Epithelial cell of esophagus (primary cell): ENCODE results near the gene VIPR1.

ENCODE experiments used
- DNase-seq: peaks from one replicate; pipeline ENCODE4 v3.0.0; 2010; ENCODE audit warnings: low read depth
- H3K4me3 ChIP-seq: 2 replicates; pipeline ENCODE4 v1.5.1; 2011; ENCODE audit warnings: mild to moderate bottlenecking, low read length, control low read depth
- TF ChIP-seq, protein P1 (sequence below): IDR thresholded peaks from 2 replicates; pipeline ENCODE4 v1.5.1; 2011; ENCODE audit warnings: low read depth, mild to moderate bottlenecking, low read length, control low read depth, inconsistent platforms; ENCODE audit not compliant: insufficient read depth; ENCODE audit errors: missing control alignments

Gene VIPR1

DNA sequence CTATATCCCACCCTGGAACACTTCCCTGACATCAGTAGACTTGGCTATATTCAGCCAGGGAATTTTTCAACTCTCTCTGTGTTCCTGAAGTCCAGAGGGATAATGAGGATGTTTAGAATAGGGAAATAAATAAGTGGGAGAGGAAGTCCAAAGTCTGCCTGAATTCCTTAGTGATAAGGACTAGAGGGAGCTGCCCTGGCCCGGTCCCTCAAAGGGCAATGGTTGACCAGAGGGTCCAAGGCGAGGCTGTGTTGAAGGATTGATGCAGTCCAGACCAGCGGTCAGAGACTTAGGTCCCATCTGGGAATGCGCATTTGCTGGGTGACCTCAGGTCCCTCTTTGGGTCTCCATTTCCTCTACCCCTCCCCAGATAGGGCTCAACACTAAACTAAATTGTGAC is 7.9 kb downstream of the VIPR1 start:
- TF ChIP-seq, protein P1, sequence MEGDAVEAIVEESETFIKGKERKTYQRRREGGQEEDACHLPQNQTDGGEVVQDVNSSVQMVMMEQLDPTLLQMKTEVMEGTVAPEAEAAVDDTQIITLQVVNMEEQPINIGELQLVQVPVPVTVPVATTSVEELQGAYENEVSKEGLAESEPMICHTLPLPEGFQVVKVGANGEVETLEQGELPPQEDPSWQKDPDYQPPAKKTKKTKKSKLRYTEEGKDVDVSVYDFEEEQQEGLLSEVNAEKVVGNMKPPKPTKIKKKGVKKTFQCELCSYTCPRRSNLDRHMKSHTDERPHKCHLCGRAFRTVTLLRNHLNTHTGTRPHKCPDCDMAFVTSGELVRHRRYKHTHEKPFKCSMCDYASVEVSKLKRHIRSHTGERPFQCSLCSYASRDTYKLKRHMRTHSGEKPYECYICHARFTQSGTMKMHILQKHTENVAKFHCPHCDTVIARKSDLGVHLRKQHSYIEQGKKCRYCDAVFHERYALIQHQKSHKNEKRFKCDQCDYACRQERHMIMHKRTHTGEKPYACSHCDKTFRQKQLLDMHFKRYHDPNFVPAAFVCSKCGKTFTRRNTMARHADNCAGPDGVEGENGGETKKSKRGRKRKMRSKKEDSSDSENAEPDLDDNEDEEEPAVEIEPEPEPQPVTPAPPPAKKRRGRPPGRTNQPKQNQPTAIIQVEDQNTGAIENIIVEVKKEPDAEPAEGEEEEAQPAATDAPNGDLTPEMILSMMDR, result no peak
- DNase-seq, result no peak
- H3K4me3 ChIP-seq, result no peak overlapping the region

DNA sequence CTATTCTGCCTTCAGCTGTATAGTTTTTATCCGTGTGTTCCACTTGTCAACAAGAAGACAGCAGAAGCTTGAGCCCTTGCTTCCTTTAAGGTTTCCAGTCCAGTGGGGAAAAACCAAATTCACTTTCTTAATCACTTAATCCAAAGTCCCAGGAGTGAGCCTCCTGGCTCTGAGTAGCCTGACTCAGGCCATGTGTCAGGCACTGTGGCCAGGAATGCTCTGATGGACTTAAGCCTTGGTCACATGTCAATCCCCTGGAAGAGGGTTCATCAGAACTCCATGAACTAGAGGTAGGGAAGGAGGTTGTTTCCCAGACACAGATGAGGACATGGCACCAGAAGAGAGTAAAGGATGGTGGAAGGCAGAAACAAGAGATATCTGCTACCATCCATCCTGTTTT is 8.8 kb downstream of the VIPR1 start:
- H3K4me3 ChIP-seq, result no peak overlapping the region
- TF ChIP-seq, protein P1, result no peak
- no peak for DNase-seq

DNA sequence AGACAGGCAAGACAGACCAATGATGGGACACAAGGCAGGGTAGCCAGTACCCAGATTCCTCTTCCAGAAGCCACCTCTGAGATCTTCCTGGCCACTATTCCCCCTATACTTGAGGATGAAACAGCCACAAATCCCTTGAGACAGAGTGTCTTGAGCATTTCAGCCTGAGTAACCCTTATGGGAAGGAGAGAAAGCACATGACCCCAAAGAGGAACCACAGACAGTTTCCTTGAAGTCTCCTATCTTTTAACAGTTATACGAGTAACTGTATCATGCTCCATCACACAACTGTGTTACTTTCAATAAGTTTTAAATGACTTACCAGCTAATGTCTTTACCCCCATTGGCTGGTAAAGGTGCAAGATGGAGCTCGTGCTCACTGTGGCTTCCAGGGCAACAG is 9.3 kb downstream of the VIPR1 start:
- H3K4me3 ChIP-seq, result no peak overlapping the region
- TF ChIP-seq, protein P1, result no peak
- DNase-seq, result no peak

DNA sequence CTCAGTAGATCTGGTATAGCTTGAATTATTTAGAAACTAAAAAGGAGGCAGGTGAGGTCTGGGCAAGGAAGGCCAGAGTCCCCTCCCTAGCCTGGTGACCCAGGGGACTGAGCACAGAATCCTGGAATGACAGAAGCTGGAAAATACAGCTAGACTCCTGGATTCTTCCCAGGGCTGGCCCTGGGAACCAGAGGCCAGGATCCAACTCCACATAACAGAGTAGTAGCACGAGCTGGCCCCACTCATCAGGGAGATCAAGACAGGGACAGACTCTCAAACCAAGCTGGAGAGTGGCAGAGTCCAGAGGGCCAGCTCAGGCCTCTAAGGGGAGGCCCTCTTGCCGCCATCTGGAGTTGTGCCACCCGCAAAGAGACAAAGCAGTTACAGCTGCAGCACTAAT is 10.7 kb downstream of the VIPR1 start:
- TF ChIP-seq, protein P1, result no peak
- no peak overlapping the region for H3K4me3 ChIP-seq
- no peak for DNase-seq

DNA sequence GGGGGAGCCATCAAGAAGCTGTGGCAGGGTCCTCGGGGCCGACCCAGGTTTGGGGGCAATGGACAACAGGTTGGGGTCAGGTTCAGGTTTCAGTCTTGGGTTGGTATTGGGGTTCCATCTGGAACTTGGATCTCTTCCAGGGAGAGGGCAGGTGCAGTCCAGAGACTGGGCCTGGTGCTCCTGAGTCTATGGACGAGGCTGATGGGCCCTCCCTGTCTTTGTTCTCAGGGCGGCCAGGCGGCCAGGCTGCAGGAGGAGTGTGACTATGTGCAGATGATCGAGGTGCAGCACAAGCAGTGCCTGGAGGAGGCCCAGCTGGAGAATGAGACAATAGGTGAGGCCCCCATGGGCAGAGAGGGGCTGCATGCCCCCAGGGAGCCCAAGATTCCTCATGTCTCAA is 11.1 kb downstream of the VIPR1 start:
- DNase-seq, result no peak
- no peak overlapping the region for H3K4me3 ChIP-seq
- TF ChIP-seq, protein P1, result no peak

DNA sequence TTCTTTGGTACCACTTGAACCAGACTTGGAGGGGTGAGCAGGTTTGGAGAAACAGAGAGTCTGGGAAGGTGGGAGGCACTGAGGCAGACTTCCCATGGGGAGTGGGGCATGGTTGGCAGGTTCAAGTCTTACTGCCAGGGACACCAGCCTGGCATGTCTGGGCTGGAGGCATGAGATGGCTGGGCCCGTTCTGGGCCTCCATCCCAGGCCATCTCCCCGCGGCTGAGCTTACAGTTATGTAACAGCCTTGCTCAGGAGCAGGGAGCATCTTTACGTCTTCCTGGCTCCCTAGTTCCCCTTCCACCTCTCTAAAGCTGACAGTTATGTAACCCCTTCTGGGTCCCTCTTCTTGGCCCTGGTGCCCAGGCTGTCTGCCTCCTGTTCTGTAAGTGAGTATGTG is 12.4 kb downstream of the VIPR1 start:
- H3K4me3 ChIP-seq, result no peak overlapping the region
- DNase-seq, result no peak
- TF ChIP-seq, protein P1, result no peak

DNA sequence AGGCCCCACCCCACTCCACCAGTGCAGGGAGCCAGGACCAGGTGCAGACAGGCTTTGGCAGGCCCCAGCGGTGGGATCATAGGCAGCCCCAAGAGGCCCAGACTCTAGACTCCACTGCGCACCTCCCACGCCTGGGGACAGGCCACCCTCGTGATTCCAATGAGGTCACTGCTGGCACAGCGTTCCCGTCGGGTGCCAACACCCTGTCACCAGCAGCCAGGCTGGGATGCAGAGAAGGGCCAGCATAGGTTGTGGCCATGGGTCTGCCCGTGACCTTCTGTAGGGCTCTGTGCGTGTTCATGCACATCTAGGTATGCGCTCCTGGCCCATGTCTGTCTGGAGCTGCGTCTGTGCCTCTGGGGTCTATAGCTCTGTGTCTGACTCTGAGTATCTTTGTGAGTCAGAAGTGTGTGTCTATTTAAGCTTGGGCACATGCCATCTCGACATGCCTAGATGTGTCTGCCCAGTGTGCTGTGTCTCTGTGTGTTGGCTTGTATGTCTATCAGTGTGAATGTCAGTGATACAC is 13.0 kb downstream of the VIPR1 start:
- peak; percentile 99 for DNase-seq
- TF ChIP-seq, protein P1, result no peak
- H3K4me3 ChIP-seq, result no peak overlapping the region
